HG03060 (cell line): Measurements from ENCODE around the gene FOXP1.

ENCODE experiments used
- ATAC-seq: cut with Tn5 transposase; IDR thresholded peaks from one replicate; pipeline ENCODE4 v1.9.1; 2021; ENCODE audit warnings: low read depth, moderate number of reproducible peaks; ENCODE audit not compliant: unreplicated experiment

FOXP1 gene

DNA sequence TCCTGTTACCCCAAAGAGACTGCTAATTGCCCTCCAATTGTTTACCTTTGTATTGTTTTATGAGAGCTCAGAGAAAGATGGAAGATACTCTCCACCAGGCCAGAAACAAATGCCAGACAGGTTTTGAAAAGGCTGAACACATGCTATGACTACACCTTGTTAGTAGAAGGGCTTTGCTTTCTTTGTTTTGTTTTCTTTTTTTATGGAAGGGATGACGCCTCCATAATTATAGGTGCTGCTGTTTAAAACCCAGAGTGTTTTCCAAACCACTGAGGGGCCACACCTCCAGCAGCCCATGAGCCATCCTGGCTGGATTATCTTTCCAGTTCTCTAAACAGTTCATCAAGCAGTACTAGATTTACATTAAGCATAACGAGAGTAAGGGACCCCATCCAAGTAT is 5.6 kb upstream of the FOXP1 start:
- no peak for ATAC-seq

DNA sequence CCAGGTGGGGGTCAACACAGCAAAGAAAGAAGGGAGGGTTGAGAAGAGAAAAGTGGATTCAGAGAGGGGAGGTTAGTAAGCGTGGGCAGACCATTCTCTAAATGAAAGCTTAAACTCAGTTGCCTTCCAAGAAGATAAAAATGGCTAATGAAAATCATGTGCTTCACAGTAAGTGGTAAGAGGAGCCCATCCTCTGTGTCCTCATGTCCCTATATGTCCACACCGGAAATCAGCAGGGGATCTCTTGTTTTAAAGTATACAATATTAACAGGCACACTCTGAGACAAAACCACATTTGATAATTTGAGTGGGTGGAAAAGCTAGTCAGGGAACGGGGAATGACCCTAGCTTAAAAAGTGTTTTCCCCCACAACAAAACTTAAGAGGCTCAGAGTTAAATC is 4.4 kb upstream of the FOXP1 start:
- ATAC-seq = no peak

DNA sequence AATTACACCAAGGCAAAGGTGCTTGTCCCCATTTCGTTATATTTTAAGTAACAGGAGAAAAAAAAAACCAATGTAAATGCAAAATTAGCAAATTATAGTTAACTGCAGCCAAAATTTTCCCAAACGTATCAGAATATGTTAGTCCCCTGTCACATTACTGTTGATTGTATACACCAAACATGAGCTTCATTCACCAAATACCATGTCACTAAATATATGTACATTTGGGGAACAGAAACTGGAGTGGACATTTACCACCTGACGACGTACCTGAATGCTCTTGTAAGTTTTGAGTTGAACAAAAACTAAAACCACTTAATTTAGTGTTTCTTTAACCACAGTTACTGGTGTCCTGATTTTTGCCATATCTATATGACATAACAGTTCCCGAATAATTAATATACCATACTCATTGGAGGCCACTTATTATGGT is 3.3 kb upstream of the FOXP1 start:
- ATAC-seq = no peak

DNA sequence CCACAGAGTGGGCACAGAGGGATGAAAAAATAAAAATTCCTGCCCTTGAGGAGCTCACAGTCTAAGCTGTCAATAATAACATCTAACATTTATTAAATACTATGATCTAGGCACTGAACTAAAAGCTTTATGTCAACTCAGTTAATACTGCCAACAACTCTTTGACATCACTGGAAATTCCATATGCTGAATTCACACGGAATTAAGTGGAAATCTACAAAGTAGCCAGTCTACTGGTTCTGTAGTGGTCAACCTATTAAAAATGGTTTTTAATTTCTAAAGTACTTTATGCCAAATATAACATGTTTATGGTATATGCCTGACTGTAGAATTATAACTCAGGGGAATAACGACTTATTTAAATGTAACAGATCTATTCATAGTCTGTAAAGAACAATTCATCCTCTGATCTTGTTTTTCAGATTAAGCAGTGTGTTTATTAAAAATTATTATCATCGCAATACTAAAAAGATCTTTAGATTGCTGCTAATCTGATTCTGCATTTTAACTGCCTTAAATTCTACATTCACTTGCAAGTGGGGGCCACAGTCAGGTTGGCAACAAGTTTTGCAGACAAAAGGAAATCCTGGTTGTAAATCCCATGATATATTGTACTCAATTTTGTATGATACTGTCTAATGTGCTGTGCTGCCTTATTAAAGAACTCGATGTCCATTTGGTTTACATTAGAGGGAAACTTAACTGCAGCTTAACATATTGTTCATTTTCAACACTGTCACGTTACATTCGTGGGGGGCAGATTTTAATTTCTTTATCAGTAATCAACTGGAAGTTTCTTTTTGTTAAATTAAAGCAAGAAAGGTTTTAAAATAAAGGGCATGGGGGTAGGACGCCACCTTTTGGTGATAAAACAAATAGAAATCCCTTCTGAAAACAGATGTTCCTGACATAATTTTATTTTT is 2.6 kb upstream of the FOXP1 start:
- ATAC-seq = no peak

- ATAC-seq = no peak
Measured at GRCh38 chr3:71585131-71585530, 1.6 kb upstream of the FOXP1 start.

- no peak for ATAC-seq
Measured at GRCh38 chr3:71584394-71585011, 975 bp upstream of the FOXP1 start.

DNA sequence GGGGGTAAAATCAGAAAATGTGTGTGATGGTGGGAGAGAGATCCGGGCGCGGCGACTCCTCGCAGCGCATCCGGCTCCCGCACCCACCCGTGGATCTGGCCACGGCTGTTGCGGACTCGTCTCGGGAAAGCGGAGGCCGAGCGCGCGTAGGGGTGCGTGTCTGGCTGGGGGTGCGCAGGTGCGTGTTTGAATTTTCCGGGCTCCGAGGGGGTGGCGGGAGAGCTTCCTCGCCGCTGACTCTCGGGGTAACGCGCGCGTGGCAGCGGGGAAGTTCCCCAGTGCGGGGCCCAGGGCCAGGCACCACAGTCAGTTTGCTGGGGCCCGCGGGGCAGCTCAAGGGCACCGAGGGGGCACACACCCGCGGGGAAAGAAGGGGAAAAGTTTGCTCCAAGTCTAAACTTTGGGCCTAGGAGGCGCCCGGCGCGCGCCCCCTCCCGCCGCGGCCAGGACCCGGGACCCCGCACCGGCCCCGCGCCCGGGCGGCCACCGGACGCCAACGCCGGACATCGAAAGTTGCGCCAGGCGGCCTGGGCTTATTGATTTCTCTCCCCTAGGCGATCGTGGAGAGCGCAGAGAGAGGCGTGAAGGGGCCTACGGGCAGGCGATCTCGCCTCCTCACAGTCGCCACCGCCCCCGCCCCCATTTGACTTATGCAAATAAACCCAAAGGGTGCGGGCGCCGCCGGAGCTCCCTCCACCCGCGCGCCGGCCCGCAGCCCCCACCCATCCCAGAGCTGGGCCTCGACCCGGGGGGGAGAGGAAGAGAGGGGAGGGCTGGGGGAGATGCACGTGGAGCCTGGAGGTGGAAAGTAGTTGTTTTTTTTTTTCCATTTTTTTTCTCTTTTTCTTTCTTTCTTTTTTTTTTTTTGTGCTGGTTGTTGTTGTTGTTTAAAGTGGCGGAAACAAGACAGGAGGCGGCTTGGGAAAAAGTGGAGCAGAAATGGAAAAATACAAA is 639 bp downstream of the FOXP1 start:
- ATAC-seq = no peak

DNA sequence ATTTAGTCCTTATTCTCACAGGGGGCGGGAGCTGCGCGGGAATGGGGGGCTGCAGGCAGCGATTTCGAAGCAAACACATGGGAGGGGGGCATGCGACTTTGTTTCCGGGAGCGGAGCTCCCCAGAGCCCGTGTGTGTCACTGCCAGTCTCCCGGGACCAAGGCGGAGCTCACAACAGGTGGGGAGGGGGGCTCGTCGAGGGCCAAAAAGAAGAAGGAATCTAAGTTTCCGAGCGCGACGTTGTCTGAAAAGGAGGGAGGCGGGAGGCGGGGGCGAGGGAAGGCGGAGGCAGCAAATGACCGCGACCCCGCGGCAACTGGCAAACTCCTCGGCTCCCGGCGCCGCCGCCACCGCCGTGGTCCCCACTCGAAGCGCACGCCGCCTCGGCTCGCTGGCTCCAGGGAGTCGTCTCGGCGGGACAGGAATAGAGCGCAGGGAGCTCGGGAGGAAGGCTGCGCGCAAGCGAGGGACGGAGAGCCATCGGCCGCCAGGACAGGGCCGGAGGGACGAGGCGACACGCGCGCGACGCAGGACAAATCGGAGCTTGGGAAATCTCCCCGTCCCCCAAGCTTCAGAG is 1.4 kb downstream of the FOXP1 start:
- ATAC-seq = no peak

DNA sequence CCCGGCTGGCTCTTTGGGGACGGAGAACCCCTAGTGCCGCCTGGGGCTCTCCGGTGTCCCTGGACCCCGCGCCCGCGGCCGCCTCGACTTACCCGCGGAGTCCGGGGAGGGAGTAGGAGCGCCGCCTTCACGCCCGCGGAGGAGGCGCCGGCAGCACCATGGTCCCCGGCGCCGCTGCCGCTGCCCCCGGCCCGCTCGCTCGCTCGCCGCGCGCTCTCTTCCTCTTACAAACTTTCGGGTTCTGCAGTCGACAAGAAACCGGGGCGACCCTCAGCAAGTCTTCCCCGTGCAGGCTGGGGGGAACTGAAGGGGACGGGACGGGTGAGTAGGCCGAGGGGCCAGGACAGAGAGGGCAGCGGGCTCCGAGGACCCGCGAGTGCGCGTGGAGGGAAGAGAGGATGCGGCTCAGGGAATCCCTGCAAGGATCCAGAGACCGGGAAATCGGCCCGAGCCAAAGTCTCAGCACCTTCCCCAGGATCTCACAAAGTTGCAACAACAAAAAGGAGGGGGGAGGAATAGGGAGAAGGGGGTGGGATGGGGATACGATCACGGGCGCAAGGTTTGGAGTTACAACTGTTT is 2.0 kb downstream of the FOXP1 start:
- ATAC-seq = no peak

DNA sequence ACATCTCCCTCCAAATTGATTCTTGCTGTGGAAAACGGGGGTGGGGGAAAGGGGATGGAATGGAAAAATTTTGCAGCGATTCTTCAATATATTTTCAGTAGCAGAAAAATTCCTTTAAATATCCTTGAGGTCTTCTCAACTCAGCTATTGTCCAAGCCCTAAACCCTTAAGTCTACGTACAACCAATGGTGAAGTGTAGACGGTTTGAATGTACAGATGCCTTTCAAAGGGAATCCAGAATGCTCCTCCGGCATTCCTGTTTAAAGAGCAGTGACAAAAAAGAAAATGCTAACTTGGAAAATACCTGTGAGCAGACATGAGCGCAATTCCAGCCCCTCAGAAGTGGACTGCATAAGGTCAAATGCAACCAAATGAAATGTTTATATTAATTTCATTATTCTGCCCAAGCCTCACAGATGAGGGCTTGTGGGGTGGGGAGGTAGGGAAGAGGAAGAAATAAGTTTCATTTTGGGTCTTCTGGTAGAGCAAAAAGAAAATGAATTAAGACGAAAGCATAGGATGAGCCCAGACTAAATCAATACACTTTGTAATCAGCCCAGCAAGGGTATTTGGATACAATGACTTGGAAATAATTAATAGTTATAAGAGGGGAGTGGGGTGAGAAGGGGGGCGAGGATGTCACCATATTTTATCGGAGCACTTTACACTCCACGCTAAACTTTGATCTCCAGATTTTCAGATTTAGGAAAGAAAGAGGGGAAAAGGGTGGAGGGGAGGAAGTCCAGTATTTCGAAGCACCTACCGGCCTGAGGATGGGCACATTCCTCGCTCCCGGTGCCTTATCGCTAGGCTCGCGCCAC is 2.7 kb downstream of the FOXP1 start:
- ATAC-seq = no peak

DNA sequence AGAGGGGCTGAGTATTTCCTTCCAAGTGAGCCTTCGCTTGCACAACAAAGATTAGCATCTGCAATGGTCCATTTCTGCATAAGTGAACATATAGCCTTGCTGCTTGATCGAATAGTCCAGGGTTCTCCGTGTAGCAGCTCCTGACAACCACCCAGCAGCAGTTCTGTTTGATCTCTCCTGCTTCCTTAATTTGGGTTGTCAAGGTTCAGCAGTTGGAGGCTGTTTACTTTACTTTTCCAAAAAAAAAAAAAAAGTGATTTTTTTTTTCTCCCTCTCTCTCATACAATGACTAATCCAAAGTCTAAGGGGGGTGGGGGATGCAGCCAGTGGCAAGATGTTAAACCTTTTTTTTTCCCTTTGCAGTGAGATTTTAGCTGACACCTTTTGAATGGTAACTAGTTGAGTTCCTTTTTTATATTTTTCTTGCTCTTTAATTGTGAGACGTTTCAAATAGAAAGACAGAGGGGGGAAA is 3.6 kb downstream of the FOXP1 start:
- no peak for ATAC-seq

DNA sequence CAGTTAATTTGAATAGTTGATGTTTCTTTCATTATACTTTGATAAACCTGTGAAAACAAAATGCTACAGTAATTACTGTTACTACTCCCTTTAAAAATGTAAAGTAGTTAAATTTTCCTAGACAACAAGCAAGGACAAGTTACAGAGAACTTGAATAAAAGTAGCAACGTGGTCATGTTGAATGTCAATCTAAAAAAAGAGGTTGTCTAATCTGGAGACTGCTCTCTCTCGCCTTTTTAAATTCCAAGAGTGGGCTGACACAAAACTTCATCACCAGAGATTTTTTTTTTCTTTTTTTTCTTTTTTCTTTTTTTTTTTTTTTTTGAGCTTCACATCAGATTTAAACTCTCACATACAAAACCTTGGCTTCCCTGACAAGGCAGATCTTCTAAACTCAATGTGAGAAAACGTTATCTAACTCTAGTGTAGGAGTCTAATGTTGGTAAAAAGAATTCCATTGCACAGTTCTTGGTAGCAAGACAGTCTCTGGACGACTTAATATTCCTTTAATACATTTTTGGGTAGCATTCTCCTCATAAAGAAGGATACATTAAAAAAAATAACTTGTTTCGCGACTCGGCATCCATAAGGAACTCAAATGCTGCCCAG is 4.1 kb downstream of the FOXP1 start:
- ATAC-seq = no peak

- no peak for ATAC-seq
Measured at GRCh38 chr3:71578054-71578751, 5.3 kb downstream of the FOXP1 start.

- no peak for ATAC-seq
Measured at GRCh38 chr3:71577011-71577410, 6.5 kb downstream of the FOXP1 start.

- no peak for ATAC-seq
Measured at GRCh38 chr3:71575433-71575832, 8.1 kb downstream of the FOXP1 start.

GRCh38 chr3:71573181-71573580 is 10.3 kb downstream of the FOXP1 start:
- no peak for ATAC-seq

- ATAC-seq = no peak
Measured at GRCh38 chr3:71570546-71570945, 13.0 kb downstream of the FOXP1 start.

DNA sequence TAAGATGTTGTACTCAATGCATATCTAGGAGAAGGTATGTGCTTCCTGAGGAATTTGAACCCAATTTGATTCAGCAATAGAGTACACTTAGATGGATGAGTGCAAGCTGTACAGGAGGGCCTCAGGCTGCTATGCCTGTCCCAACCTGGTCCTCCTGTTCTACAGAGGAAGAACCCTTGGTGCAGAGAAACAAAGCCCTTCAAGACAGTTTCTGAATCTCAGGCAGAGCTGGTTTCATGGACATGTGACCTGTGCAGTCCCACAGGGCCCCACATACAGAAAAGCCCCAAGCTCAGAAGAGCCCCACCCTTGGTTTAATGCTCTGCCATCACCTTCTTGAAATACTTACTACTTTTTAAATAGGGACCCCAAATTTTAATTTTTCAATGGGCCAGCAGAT is 15.3 kb downstream of the FOXP1 start:
- no peak for ATAC-seq
